ENCODE data around the gene FTCD. TPM values are rescaled to one million over a fixed set of nuclear protein-coding genes. Genes with fewer than 3 reads are reported as not detected.
A peak's percentile ranks its signal among the peaks of the same experiment; 100 is the strongest.

Gene FTCD
- total and polyA plus RNA-seq, 9 of the 15 experiments (the other 6 are each of a cell fraction or from before 2014, with no cell fraction given), result 0.11 to 1.6 (median 0.67) TPM; not detected in 5

GRCh38 chr21:46185716-46186115 is 30.3 kb upstream of the FTCD start (continued):
- TF ChIP-seq CHD7 (IDR thresholded peaks at IDR 0.05; ENCODE audit: low read depth, low read length), result peak; percentile 81
- TF ChIP-seq GMEB1 (CRISPR knock-in tag; IDR thresholded peaks at IDR 0.05), result no peak
- peak; percentile 59 for TF ChIP-seq CBFA2T3 (IDR thresholded peaks at IDR 0.05)
- 0 out of 2 replicates have a peak, but pooled peaks have one; percentile 7 for TF ChIP-seq NBN (IDR thresholded peaks at IDR 0.05; ENCODE audit: low read depth)
- TF ChIP-seq BRD9 (IDR thresholded peaks at IDR 0.05; ENCODE audit: low read depth, partially characterized antibody), result peak; percentile 16
- no peak for TF ChIP-seq HMG20A (CRISPR knock-in tag; conservative IDR thresholded peaks at IDR 0.05)
